ENCODE data around the gene CEBPB. TPM values are rescaled to one million over a fixed set of nuclear protein-coding genes. Genes with fewer than 3 reads are reported as not detected.

The CEBPB gene
- total RNA-seq, 2 donors from 2014 or later: 95.5 to 170 TPM

GRCh38 chr20:50220894-50221365, 30.3 kb downstream of the CEBPB start:
- no peak for DNase-seq (ENCODE audit: low spot score)

GRCh38 chr20:50221501-50222308, 31.1 kb downstream of the CEBPB start:
- DNase-seq (ENCODE audit: low spot score): peak; percentile 82
- intact Hi-C loops (cut with DNase I): loop anchor here in 1 of 2 donors (10.0 kb wide), 1 partner anchor 53 kb away; no protein-coding TSS in a partner anchor

More at GRCh38 chr20:50220894-50221365, 30.3 kb downstream of the CEBPB start:
- intact Hi-C loops (cut with DNase I): loop anchor here in 1 of 2 donors (10.0 kb wide), 1 partner anchor 54 kb away; no protein-coding TSS in a partner anchor

GRCh38 chr20:50222309-50223038, 31.8 kb downstream of the CEBPB start:
- intact Hi-C loops (cut with DNase I): loop anchor here in 1 of 2 donors (10.0 kb wide), 1 partner anchor 52 kb away; no protein-coding TSS in a partner anchor
- DNase-seq (ENCODE audit: low spot score): no peak

GRCh38 chr20:50223039-50224005, 32.7 kb downstream of the CEBPB start:
- peak; percentile 40 for DNase-seq (ENCODE audit: low spot score)
- intact Hi-C loops (cut with DNase I): loop anchor here in 1 of 2 donors (10.0 kb wide), 1 partner anchor 51 kb away; no protein-coding TSS in a partner anchor

- DNase-seq (ENCODE audit: low spot score): no peak
- intact Hi-C loops (cut with DNase I): loop anchor here in 1 of 2 donors (10.0 kb wide), 1 partner anchor 51 kb away; no protein-coding TSS in a partner anchor
These were observed 33.4 kb downstream of the CEBPB start for GRCh38 chr20:50224052-50224451.

GRCh38 chr20:50224531-50225255, 34.1 kb downstream of the CEBPB start:
- intact Hi-C loops (cut with DNase I): loop anchor here in 1 of 2 donors (10.0 kb wide), 1 partner anchor 50 kb away; no protein-coding TSS in a partner anchor

GRCh38 chr20:50226093-50226974, 35.7 kb downstream of the CEBPB start:
- peak; percentile 87 for DNase-seq (ENCODE audit: low spot score)

More at GRCh38 chr20:50224531-50225255, 34.1 kb downstream of the CEBPB start:
- peak; percentile 95 for DNase-seq (ENCODE audit: low spot score)

GRCh38 chr20:50227506-50227905, 36.9 kb downstream of the CEBPB start:
- intact Hi-C loops (cut with DNase I): loop anchor here in 1 of 2 donors (10.0 kb wide), 1 partner anchor 47 kb away; no protein-coding TSS in a partner anchor
- no peak for DNase-seq (ENCODE audit: low spot score)

More at GRCh38 chr20:50226093-50226974, 35.7 kb downstream of the CEBPB start:
- intact Hi-C loops (cut with DNase I): loop anchor here in 1 of 2 donors (10.0 kb wide), 1 partner anchor 48 kb away; no protein-coding TSS in a partner anchor

GRCh38 chr20:50229156-50229607, 38.6 kb downstream of the CEBPB start:
- intact Hi-C loops (cut with DNase I): loop anchor here in 1 of 2 donors (10.0 kb wide), 1 partner anchor 46 kb away; no protein-coding TSS in a partner anchor
- DNase-seq (ENCODE audit: low spot score): no peak

GRCh38 chr20:50230184-50230583, 39.6 kb downstream of the CEBPB start:
- intact Hi-C loops (cut with DNase I): no loop called here
- DNase-seq (ENCODE audit: low spot score): no peak

GRCh38 chr20:50230871-50231560, 40.4 kb downstream of the CEBPB start:
- intact Hi-C loops (cut with DNase I): no loop called here
- DNase-seq (ENCODE audit: low spot score): no peak

- DNase-seq (ENCODE audit: low spot score): no peak
- intact Hi-C loops (cut with DNase I): no loop called here
These were observed 41.2 kb downstream of the CEBPB start for GRCh38 chr20:50231854-50232253.

- no peak for DNase-seq (ENCODE audit: low spot score)
- intact Hi-C loops (cut with DNase I): no loop called here
These were observed 42.2 kb downstream of the CEBPB start for GRCh38 chr20:50232651-50233324.

- intact Hi-C loops (cut with DNase I): no loop called here
- no peak for DNase-seq (ENCODE audit: low spot score)
These were observed 42.9 kb downstream of the CEBPB start for GRCh38 chr20:50233325-50234212.

GRCh38 chr20:50234288-50234687, 43.7 kb downstream of the CEBPB start:
- intact Hi-C loops (cut with DNase I): no loop called here
- no peak for DNase-seq (ENCODE audit: low spot score)
